Activated CD8-positive, alpha-beta memory T cell treated with anti-CD3 and anti-CD28 coated beads for 1 hour (primary cell): Measurements from ENCODE around the gene PMPCA.

Experiments
- DNase-seq, 2 donors: peaks; one replicate each; pipeline ENCODE4 v3.0.0-alpha.2; 2020; ENCODE audit warnings: low read depth in 1 of 2; ENCODE audit errors: extremely low read depth in 1 of 2

Gene PMPCA

DNA sequence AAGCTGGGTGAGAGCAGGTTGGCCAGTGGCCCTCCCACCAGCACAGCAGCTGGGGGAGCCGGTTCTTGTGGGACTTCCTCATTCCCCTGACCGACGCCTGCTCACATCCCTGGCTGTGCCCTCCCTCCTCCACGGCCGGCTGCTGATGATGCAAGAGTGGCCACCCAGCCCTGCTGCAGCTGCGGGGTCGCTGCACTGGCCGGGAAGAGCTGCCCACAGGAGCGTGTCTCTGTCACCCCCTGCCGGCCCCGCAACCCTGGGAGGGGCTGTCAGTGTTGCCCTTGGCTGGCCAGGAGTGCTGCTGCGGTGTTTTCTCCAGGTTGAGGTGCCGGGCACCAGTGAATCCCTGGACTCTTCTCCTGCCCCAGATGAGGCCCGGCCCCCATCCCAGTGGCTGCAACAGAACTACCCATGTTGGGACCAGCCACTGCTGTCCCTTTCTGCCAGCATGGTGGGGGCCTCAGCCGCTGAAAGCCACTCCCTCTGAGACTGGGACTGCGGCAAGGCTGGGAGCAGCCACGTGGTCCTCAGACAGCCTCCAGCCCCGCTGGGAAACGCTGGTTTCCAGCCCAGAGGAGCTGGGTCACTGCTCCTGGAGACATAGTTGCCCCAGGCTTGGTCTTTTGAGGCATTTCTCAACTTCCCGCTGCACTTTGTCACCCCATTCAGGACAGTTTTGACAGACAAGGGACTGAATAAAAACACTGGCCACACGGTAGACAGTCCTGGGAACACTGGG lies 37.7 kb upstream of the PMPCA start:
- DNase-seq = no peak

DNA sequence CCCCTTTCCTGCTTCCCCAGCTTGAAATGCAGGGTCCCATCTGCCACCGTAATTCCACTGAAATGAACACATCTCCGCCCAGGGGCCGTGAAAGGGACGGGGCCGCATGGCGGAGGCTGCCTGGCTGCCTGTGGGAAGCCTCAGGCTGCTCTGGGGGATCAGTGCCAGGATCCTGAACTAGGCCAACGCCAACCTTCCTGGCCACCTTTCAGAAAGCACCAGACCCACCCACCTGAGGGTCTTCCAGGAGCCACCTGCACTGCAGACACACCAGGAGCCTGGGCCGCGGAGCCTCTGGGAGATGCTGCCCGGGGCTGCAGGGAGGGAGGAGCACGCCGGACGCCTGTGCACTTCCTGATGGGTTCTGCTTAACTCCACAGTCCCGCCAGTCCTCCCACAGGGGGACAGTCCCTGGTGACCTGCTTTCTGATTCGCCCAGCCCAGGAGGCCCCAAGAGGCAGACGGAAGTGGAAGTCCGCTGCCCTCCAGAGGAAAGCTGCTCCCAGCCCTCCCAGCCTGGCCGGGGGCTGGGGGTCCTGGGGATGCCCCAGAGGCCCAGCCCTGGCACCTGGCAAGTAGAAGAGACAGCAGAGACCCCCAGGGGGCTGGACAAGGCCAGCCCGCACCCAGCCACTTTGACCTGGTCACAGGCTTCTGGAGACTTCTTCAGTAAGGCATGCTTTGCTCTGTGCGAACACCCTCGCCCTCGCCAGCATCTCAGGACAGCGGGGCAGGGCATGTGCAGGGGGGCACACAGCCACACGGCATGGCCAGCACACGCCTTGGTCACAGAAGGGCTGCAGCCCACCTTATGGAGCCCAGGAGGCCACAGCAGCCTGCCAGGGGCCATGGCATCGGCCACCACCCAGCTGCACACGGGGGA lies 36.9 kb upstream of the PMPCA start, which contains the start of gene CARD9:
TSS of gene CARD9 (minus strand) at position 370 of the 883 bp plus-strand sequence. CDS start 1,591 bp downstream, outside the sequence.
- no peak for DNase-seq

GRCh38 chr9:136374183-136374575 lies 36.3 kb upstream of the PMPCA start:
- no peak for DNase-seq

DNA sequence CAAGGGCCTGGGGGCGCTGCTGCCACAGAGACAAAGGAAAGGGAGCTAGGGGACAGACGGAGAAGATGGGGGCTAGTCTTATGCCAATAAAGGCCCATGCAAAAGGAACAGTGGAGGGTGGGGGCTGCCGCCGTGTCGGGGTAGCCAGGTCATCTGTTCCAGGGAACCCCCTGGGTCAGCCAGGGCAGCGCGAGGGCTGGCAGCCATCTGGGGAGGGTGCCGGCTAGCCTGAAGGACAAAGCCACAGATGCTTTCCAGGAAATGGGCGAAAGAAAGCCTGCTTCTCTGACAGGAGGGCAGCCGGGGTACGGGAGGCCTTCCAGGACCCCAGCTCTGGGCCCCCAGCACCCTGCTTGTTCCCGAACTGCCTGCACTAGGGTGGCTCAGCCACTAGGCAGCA lies 35.4 kb upstream of the PMPCA start:
- no peak for DNase-seq

GRCh38 chr9:136376457-136376856 lies 34.0 kb upstream of the PMPCA start:
- DNase-seq = no peak

- no peak for DNase-seq
Measured at GRCh38 chr9:136377341-136378169, 32.9 kb upstream of the PMPCA start.

- DNase-seq = no peak
Measured at GRCh38 chr9:136378170-136379002, 32.1 kb upstream of the PMPCA start.

DNA sequence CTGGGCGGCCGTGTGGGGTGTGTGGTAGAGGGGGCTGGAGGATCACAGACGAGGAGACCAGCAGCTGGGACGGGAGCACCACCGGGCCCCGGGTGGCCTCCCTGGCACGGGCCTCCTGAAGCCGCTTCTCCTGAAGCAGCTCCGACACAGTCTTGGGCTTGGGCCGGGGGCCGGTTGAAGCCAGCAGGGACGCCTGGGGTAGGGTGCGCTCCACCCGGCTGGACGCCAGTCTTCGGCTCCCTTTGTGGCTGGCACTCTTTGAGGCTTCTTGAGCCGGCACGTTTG lies 31.5 kb upstream of the PMPCA start:
- DNase-seq = no peak

GRCh38 chr9:136379401-136379800 lies 31.1 kb upstream of the PMPCA start:
- no peak for DNase-seq

- DNase-seq = no peak
Measured at GRCh38 chr9:136379891-136380290, 30.6 kb upstream of the PMPCA start.

DNA sequence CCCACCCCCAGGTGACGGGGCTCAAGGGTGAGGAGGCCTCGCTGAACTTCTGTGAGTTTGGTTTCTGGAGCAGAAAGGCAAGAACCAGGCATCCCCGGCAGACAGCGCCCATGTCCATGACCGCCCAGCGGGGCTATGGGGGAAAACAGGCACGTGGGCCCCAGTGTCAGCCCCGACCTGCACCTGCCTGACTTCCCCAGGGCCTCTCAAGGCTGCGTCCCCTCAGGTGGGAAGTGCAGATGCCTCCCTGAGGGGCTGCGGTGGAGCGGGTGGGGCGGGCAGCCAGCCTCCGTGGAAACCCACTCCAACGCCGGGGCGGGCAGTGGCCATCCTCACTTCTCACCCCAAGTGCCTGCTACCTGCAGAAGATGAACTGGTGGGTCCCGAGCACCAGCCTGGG lies 30.1 kb upstream of the PMPCA start:
- DNase-seq = no peak

DNA sequence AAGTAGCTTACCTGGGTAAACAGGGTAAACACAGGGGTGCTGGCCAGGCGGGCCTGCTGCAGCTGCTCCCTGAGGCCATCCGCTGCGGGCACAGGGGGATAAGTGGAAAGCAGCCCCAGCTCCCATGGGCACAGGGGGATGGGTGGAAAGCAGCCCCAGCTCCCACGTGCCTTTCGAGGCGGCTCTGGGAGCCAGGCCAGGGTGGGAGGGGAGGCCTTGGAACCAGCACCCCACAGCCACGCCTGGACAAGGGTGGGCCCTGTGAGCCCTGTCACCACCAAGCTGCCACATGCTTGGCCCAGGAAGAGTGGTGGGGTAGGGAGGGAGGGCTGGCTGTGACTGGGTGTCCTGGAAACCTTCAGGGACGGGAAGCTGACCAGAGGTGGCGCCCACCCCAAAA lies 29.1 kb upstream of the PMPCA start:
- no peak for DNase-seq

DNA sequence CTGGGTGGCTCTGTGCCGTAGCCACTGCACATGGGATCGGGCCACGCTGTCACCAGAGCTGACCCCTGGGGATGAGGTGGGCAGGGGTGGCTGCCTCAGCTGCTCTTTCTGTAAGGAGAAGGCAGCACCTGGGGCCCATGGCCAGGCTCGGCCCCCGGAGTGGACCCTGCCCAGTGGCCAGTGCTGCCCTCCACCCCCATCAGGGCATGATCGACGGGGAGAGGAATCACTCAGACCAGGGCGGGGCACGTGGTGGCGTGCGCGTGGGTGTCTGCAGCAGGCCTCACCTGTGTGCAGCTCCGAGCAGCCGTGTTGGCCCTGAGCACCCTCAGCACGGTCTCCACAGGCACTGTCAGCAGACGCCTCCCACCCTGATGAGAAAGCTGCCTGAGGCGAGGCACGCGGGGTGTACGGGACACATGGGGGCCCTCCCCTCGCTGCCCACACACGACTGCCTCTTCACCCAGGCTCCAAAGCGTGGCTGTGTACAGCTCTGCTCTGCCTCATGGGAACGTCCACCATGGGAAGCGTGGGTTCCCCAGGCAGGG lies 28.4 kb upstream of the PMPCA start:
- DNase-seq = no peak

GRCh38 chr9:136383436-136383835 lies 27.0 kb upstream of the PMPCA start:
- no peak for DNase-seq

- no peak for DNase-seq
Measured at GRCh38 chr9:136385015-136385414, 25.4 kb upstream of the PMPCA start.

- no peak for DNase-seq
Measured at GRCh38 chr9:136386018-136386417, 24.4 kb upstream of the PMPCA start.

- DNase-seq = no peak
Measured at GRCh38 chr9:136387217-136387616, 23.2 kb upstream of the PMPCA start.

DNA sequence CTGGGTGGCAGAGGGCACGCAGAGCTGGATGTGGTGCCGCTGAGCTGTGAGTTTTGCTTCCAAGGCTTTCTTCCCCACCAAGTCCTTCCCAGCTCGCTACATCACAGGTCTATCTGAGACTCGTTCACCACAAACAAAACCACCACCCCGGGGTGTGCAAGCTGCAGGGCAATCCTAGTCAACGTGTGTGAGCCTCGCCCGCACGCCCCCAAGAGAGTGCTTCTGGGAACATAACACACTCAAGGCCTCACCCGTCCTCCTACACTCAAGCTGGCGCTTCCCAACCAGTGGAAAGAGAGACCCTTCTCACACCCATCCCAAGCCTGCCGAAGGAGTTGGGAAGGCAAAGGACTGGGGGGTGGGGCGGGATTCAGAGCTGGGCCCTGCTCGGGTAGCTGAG lies 21.1 kb upstream of the PMPCA start:
- no peak for DNase-seq

- no peak for DNase-seq
Measured at GRCh38 chr9:136391737-136392537, 18.5 kb upstream of the PMPCA start.
